Colonic mucosa (tissue), 4 donors: ENCODE results near the gene ATCAY. TPM values are rescaled to one million over a fixed set of nuclear protein-coding genes. Genes with fewer than 3 reads are reported as not detected.
"Not testable (repeated sequence)": the region's sequence is repeated elsewhere in the genome, so short reads cannot be mapped to it uniquely, and the experiment has no call there.

Experiments
- DNase-seq: peaks from one replicate; pipeline ENCODE4 v3.0.0-alpha.2; 2020
- H3K27ac ChIP-seq: fragments of 200-600 bp; one replicate; pipeline ENCODE4 v1.8.0; 2021
- H3K27me3 ChIP-seq: fragments of 200-600 bp; one replicate; pipeline ENCODE4 v1.8.0; 2021
- H3K36me3 ChIP-seq: fragments of 200-600 bp; one replicate; pipeline ENCODE4 v1.8.0; 2021
- H3K4me1 ChIP-seq: fragments of 200-600 bp; one replicate; pipeline ENCODE4 v1.8.0; 2021; ENCODE audit warnings: mild to moderate bottlenecking
- H3K4me3 ChIP-seq: fragments of 200-600 bp; one replicate; pipeline ENCODE4 v1.8.0; 2021
- H3K9ac ChIP-seq, 2 donors: one replicate each; pipeline ENCODE4 v1.7.0; 2013; ENCODE audit warnings: control low read depth in 2 of 2, low read depth in 2 of 2, low read length in 2 of 2
- H3K9me3 ChIP-seq: fragments of 200-600 bp; one replicate; pipeline ENCODE4 v1.8.0; 2021
- CTCF ChIP-seq: fragments of 200-600 bp; IDR thresholded peaks from one replicate; pipeline ENCODE4 v1.8.0; 2022; ENCODE audit warnings: antibody characterized with exemption, mild to moderate bottlenecking
- intact Hi-C: fragments of 100-400 bp; cut with DNase I; formaldehyde crosslinking; loops from one replicate; pipeline ENCODE4 v1.14.1; 2022
- total RNA-seq, 2 donors: library from RNA; stranded (reverse); fragmentation: NEBNext Ultra II Directional in 1 of 2; extraction: Animal tissue kit (Norgen Biotek cat#: 25700) in 1 of 2; gene quantifications; one replicate each; pipeline ENCODE4 v1.2.1, GENCODE V29; 2021
- donor health status: healthy.
- donor health status: DM: no; HTN: no; CAD: no.
- donor health status: DM: no; HTN: no; CAD: no.

Gene ATCAY
- total RNA-seq, 2 donors from 2014 or later = 0.12 to 1.0 TPM

GRCh38 chr19:3964256-3965194 is 84.0 kb downstream of the ATCAY start:
- peaks cover 17% of the 10 kb centered on the region for H3K4me1 ChIP-seq
- no peak for TF ChIP-seq CTCF
- no peaks in the 10 kb centered on the region for H3K27me3 ChIP-seq
- H3K9ac ChIP-seq = no peak overlapping the region
- H3K9me3 ChIP-seq = no peaks in the 10 kb centered on the region
- no peaks in the 10 kb centered on the region for H3K36me3 ChIP-seq
- intact Hi-C loops = no loop called here
- no peak overlapping the region for H3K4me3 ChIP-seq
- no peak overlapping the region for H3K27ac ChIP-seq
- DNase-seq = no peak

DNA sequence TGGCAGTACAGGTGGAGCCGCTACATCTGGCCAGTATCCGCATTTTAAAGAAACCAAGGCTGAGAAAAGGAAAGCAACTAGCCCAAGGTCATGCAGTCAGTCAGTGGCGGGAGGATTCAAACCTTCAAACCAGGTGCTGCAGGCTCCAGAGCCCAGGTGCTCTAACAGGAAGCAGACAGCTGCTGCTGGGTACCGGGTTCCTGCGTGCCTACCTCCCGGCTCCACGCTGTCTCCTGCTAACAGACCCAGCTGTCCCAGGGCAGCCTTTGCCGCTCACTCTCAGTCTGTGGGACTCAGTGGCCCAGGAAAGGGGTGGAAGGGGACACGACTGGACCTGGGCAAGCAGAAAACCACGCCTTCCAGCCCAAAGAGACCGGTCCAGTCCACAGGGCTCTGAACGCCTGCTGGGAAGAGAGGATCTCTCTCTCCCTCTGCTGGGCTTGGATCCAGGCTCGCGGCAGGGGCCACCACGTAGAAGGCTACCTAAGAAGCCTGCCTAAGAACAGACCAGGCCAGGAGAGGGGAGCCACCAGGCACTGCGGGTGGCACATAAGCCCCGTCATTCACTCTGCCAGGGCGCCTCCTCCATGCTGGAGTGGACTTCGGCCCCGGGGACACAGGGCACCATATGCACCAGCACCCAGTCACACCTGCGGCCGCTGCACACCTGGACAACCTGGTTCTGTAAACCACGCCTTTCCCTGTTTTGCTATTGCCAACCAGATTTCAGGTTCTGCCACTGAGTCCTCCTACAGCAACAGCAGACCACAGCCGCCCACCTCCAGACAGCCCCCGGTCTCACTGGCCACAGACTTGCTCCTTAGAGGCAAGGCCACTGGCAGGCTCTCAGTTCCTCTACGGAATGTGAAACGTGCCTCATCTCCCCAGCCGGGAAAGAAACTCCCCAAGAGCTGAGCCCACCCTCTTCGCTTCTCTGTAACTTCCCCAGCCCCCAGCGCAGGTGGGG is 85.8 kb downstream of the ATCAY start:
- intact Hi-C loops = no loop called here
- Histone ChIP-seq H3K27ac (peak overlapping the region; percentile 89), H3K9me3 (no peaks in the 10 kb centered on the region), H3K4me1 (peaks cover 22% of the 10 kb centered on the region), H3K27me3 (no peaks in the 10 kb centered on the region), H3K9ac (peak overlapping the region; percentile 16 to 70), H3K36me3 (no peaks in the 10 kb centered on the region), H3K4me3 (peak overlapping the region; percentile 15)
- peak; percentile 92 for DNase-seq
- TF ChIP-seq CTCF = no peak

GRCh38 chr19:3967983-3968382 is 87.5 kb downstream of the ATCAY start:
- H3K9ac ChIP-seq = peak overlapping the region in 1 of 2 donors; percentile 92
- intact Hi-C loops = not testable (repeated sequence)

GRCh38 chr19:3968556-3969434 is 88.3 kb downstream of the ATCAY start:
- Histone ChIP-seq H3K9me3 (no peaks in the 10 kb centered on the region), H3K4me3 (no peak overlapping the region), H3K9ac (peak overlapping the region; percentile 92 to 99), H3K4me1 (peaks cover 22% of the 10 kb centered on the region), H3K27ac (peak overlapping the region; percentile 89), H3K36me3 (no peaks in the 10 kb centered on the region), H3K27me3 (no peaks in the 10 kb centered on the region)
- peak; percentile 84 for DNase-seq
- TF ChIP-seq CTCF = no peak
- intact Hi-C loops = no loop called here

More at GRCh38 chr19:3967983-3968382, 87.5 kb downstream of the ATCAY start:
- DNase-seq, H3K4me3 ChIP-seq, H3K36me3 ChIP-seq, H3K9me3 ChIP-seq, H3K27me3 ChIP-seq: not testable (repeated sequence)
- H3K27ac ChIP-seq = peak overlapping the region; percentile 89
- peaks cover 22% of the 10 kb centered on the region for H3K4me1 ChIP-seq

- intact Hi-C loops = no loop called here
- no peak for TF ChIP-seq CTCF
- Histone ChIP-seq H3K4me3 (peak overlapping the region; percentile 77), H3K9me3 (no peaks in the 10 kb centered on the region), H3K9ac (peak overlapping the region; percentile 92 to 99), H3K4me1 (peaks cover 22% of the 10 kb centered on the region), H3K27ac (peak overlapping the region; percentile 89), H3K27me3 (no peaks in the 10 kb centered on the region), H3K36me3 (no peaks in the 10 kb centered on the region)
- no peak for DNase-seq
These were observed 89.2 kb downstream of the ATCAY start for GRCh38 chr19:3969435-3970312.
